IMR-90 (cell line): ENCODE data around the gene MDM1. TPM values are rescaled to one million over a fixed set of nuclear protein-coding genes. Genes with fewer than 3 reads are reported as not detected.

ENCODE experiments used
- ATAC-seq: fragments of 200-7000 bp; cut with Tn5 transposase; 2 replicates; pipeline ENCODE4 v1.9.1; 2020; ENCODE audit warnings: low read depth, mild to moderate bottlenecking, moderate library complexity
- BruUV-seq: library from RNA; stranded (reverse); fragments of 400-500 nt; replicated peaks from 2 replicates; lab custom pipeline; 2021; lab: Mats Ljungman, UMichigan
- CTCF ChIA-PET: fragments of 300-600 bp; formaldehyde crosslinking; extraction: SDS; loops from one replicate; lab custom pipeline; 2021; ENCODE audit warnings: antibody characterized with exemption; lab: Yijun Ruan, JAX
- POLR2A ChIA-PET: fragments of 300-600 bp; sonication (Branson Sonifier 250); formaldehyde crosslinking; loops from one replicate; lab custom pipeline; 2022; ENCODE audit warnings: antibody characterized with exemption; ENCODE audit not compliant: unreplicated experiment; lab: Charles Lee
- DNase-seq: peaks from one replicate; pipeline ENCODE4 v3.0.0; 2013
- H2AFZ ChIP-seq: replicated peaks from 2 replicates; pipeline ENCODE3; 2013; ENCODE audit warnings: low read length, mild to moderate bottlenecking; ENCODE audit not compliant: poor library complexity
- H2AK5ac ChIP-seq: 2 replicates; pipeline ENCODE4 v1.6.1; 2013; ENCODE audit warnings: low read depth, low read length, inconsistent platforms
- H2AK9ac ChIP-seq: replicated peaks from 2 replicates; pipeline ENCODE3; 2013; ENCODE audit warnings: mild to moderate bottlenecking, low read depth, low read length, moderate library complexity; ENCODE audit not compliant: poor library complexity
- H2BK120ac ChIP-seq: 2 replicates; pipeline ENCODE4 v1.6.1; 2013; ENCODE audit warnings: low read depth, low read length, inconsistent platforms
- H2BK15ac ChIP-seq: 3 replicates; pipeline ENCODE4 v1.6.1; 2013; ENCODE audit warnings: low read depth, low read length, inconsistent platforms
- H2BK20ac ChIP-seq: 2 replicates; pipeline ENCODE4 v1.6.1; 2013; ENCODE audit warnings: low read depth, mild to moderate bottlenecking, inconsistent platforms, low read length, moderate library complexity
- H2BK5ac ChIP-seq: 2 replicates; pipeline ENCODE4 v1.6.1; 2013; ENCODE audit warnings: mild to moderate bottlenecking, low read depth, low read length, inconsistent platforms; ENCODE audit not compliant: poor library complexity, severe bottlenecking
- H3K14ac ChIP-seq: replicated peaks from 2 replicates; pipeline ENCODE4 v1.6.1; 2013; ENCODE audit warnings: low read depth, low read length, inconsistent platforms
- H3K18ac ChIP-seq: 2 replicates; pipeline ENCODE4 v1.6.1; 2013; ENCODE audit warnings: low read depth, low read length, control low read depth
- H3K23ac ChIP-seq: 2 replicates; pipeline ENCODE4 v1.6.1; 2013; ENCODE audit warnings: low read depth, low read length, inconsistent platforms
- H3K27ac ChIP-seq: 2 replicates; pipeline ENCODE4 v1.5.1; 2013; ENCODE audit warnings: mild to moderate bottlenecking, control low read depth, low read length; ENCODE audit not compliant: insufficient read depth
- H3K27me3 ChIP-seq: 2 replicates; pipeline ENCODE4 v1.6.1; 2013; ENCODE audit warnings: low read length; ENCODE audit not compliant: control insufficient read depth, insufficient read depth
- H3K36me3 ChIP-seq: 2 replicates; pipeline ENCODE4 v1.6.1; 2013; ENCODE audit warnings: low read length, mixed read lengths; ENCODE audit not compliant: control insufficient read depth, insufficient read depth
- H3K4ac ChIP-seq: 2 replicates; pipeline ENCODE4 v1.6.1; 2013; ENCODE audit warnings: low read depth, low read length, inconsistent platforms
- H3K4me1 ChIP-seq: 2 replicates; pipeline ENCODE4 v1.6.1; 2013; ENCODE audit warnings: low read length, mixed read lengths; ENCODE audit not compliant: control insufficient read depth, insufficient read depth
- H3K4me2 ChIP-seq: 2 replicates; pipeline ENCODE4 v1.6.1; 2013; ENCODE audit warnings: low read depth, mild to moderate bottlenecking, control low read depth, low read length, moderate library complexity
- H3K4me3 ChIP-seq: 2 replicates; pipeline ENCODE4 v1.5.1; 2013; ENCODE audit warnings: low read depth, mild to moderate bottlenecking, control low read depth, low read length, moderate library complexity; ENCODE audit not compliant: insufficient read depth
- H3K56ac ChIP-seq: 2 replicates; pipeline ENCODE4 v1.6.1; 2013; ENCODE audit warnings: low read length, inconsistent platforms; ENCODE audit not compliant: insufficient read depth; ENCODE audit errors: extremely low read depth
- H3K79me1 ChIP-seq, 2 experiments: 2 replicates each; pipeline ENCODE4 v1.6.1; 2013; ENCODE audit warnings: low read length in 2 of 2, inconsistent platforms in 1 of 2, low read depth in 1 of 2
- H3K9ac ChIP-seq: 2 replicates; pipeline ENCODE4 v1.6.1; 2013; ENCODE audit warnings: low read depth, low read length, control low read depth
- H3K9me1 ChIP-seq: 2 replicates; pipeline ENCODE4 v1.6.1; 2013; ENCODE audit warnings: low read length, inconsistent platforms; ENCODE audit not compliant: insufficient read depth
- H3K9me3 ChIP-seq: 2 replicates; pipeline ENCODE4 v1.6.1; 2013; ENCODE audit warnings: low read length; ENCODE audit not compliant: control insufficient read depth, insufficient read depth
- H4K20me1 ChIP-seq: 2 replicates; pipeline ENCODE4 v1.6.1; 2013; ENCODE audit warnings: low read length, inconsistent platforms; ENCODE audit not compliant: insufficient read depth
- H4K5ac ChIP-seq: 2 replicates; pipeline ENCODE4 v1.6.1; 2013; ENCODE audit warnings: mild to moderate bottlenecking, low read depth, low read length, control low read depth
- H4K8ac ChIP-seq, 2 experiments: 2 replicates each; pipeline ENCODE4 v1.6.1; 2013; ENCODE audit warnings: low read depth in 2 of 2, low read length in 2 of 2, control low read depth in 1 of 2, inconsistent platforms in 1 of 2
- H4K91ac ChIP-seq: 2 replicates; pipeline ENCODE4 v1.6.1; 2013; ENCODE audit warnings: low read depth, low read length, inconsistent platforms; ENCODE audit not compliant: insufficient read depth
- RCOR1 ChIP-seq: IDR thresholded peaks from 2 replicates; pipeline ENCODE4 v1.6.1; 2012; ENCODE audit warnings: mild to moderate bottlenecking, low read length, improper control_type of control experiment; ENCODE audit not compliant: insufficient replicate concordance
- whole genome bisulfite sequencing, 2 experiments: methylation state at CpG; one replicate each; pipeline versions ENCODE4 v1.1.5 to v1.1.7; 2013; ENCODE audit warnings: missing lambda C conversion rate in 2 of 2; ENCODE audit not compliant: insufficient read length in 1 of 2; ENCODE audit errors: extremely low coverage in 2 of 2; 5-methylcytosine and 5-hydroxymethylcytosine counted together
- dilution Hi-C: fragments of 300-500 bp; cut with HindIII; formaldehyde crosslinking; loops from one replicate; pipeline ENCODE4 v1.14.3; 2018; ENCODE audit warnings: low sequenced_read_pairs; ENCODE audit not compliant: unreplicated experiment
- in situ Hi-C: fragments of 300-500 bp; cut with MboI; formaldehyde crosslinking; loops from 3 replicates; pipeline ENCODE4 v1.14.3; 2019; ENCODE audit warnings: low sequenced_read_pairs, inconsistent platforms, mixed read lengths
- intact Hi-C: fragments of 100-400 bp; cut with micrococcal nuclease; formaldehyde crosslinking; loops from 2 replicates; pipeline ENCODE4 v1.10.0; 2022
- polyA plus RNA-seq, 3 experiments: library from polyadenylated mRNA; depleted of rRNA; stranded (reverse); fragments of >200 nt; gene quantifications; 2 replicates each; pipeline ENCODE4 v1.2.3, GENCODE V29; 2012; ENCODE audit warnings: low replicate concordance in 1 of 3
- total RNA-seq: library from RNA; depleted of rRNA; stranded (reverse); fragments of >200 nt; gene quantifications from 2 replicates; pipeline ENCODE4 v1.2.3, GENCODE V29; 2012

The MDM1 gene
- total and polyA plus RNA-seq, 2 of the 4 experiments (the other 2 are of a cell fraction): 5.6 to 5.7 TPM

- in situ Hi-C loops: no loop called here
Measured at GRCh38 chr12:68246350-68246749, 85.8 kb downstream of the MDM1 start.

More at GRCh38 chr12:68246350-68246749, 85.8 kb downstream of the MDM1 start:
- Histone ChIP-seq H2AK9ac (no peak overlapping the region), H2AFZ (no peak overlapping the region), H4K5ac (no peak overlapping the region), H3K14ac (no peak overlapping the region), H3K9me1 (no peaks in the 10 kb centered on the region), H3K27me3 (peaks cover 5% of the 10 kb centered on the region; the same call in 1 of the 2 replicates), H4K20me1 (no peaks in the 10 kb centered on the region), H2BK15ac (no peak overlapping the region), H3K4me2 (no peak overlapping the region), H3K4me1 (peaks cover 1% of the 10 kb centered on the region; the same call in 1 of the 2 replicates), H3K79me1 (no peaks in the 10 kb centered on the region), H4K8ac (no peak overlapping the region), H2AK5ac (peak overlapping the region; percentile 14; the same call in 1 of the 2 replicates), H3K9me3 (no peaks in the 10 kb centered on the region), H2BK120ac (no peak overlapping the region), H3K56ac (no peak overlapping the region), H2BK5ac (no peak overlapping the region), H3K9ac (no peak overlapping the region), H3K4ac (no peak overlapping the region), H3K4me3 (no peak overlapping the region), H4K91ac (no peak overlapping the region), H3K36me3 (no peaks in the 10 kb centered on the region), H3K23ac (no peak overlapping the region), H2BK20ac (no peak overlapping the region), H3K18ac (no peak overlapping the region; the same call in 1 of the 2 replicates), H3K27ac (peak overlapping the region; percentile 2; the same call in 1 of the 2 replicates)
- no peak for ATAC-seq
- WGBS, 2 experiments: no CpG with 5 or more reads among the region's 6 CpGs
- POLR2A ChIA-PET: no interaction called here
- dilution Hi-C loops: no loop called here
- no peak for DNase-seq
- BruUV-seq: no TSS peak
- intact Hi-C loops: no loop called here
- no peak for TF ChIP-seq RCOR1
- CTCF ChIA-PET: no interaction called here
